Activated CD8-positive, alpha-beta memory T cell treated with anti-CD3 and anti-CD28 coated beads, Interleukin-2, amount 50 U/mL, for 4 hours (primary cell): ENCODE data around the gene RBBP6.
A peak's percentile ranks its signal among the peaks of the same experiment; 100 is the strongest.
"Not testable (repeated sequence)": the region's sequence is repeated elsewhere in the genome, so short reads cannot be mapped to it uniquely, and the experiment has no call there.

Experiments used
- DNase-seq: peaks from one replicate; pipeline ENCODE4 v3.0.0-alpha.2; 2020

RBBP6 gene

GRCh38 chr16:24539295-24539849 lies at the start of gene RBBP6:
Gene RBBP6 (plus strand): TSS chr16:24539566. CDS start chr16:24540627, 1,061 bp downstream.
- peak; percentile 92 for DNase-seq

GRCh38 chr16:24490866-24491265 lies 48.5 kb upstream of the RBBP6 start:
- DNase-seq, result no peak

GRCh38 chr16:24491731-24492130 lies 47.6 kb upstream of the RBBP6 start:
- DNase-seq, result no peak

GRCh38 chr16:24493821-24494220 lies 45.5 kb upstream of the RBBP6 start:
- DNase-seq, result no peak

- DNase-seq, result not testable (repeated sequence)
Measured at GRCh38 chr16:24495207-24495606, 44.2 kb upstream of the RBBP6 start.

- no peak for DNase-seq
Measured at GRCh38 chr16:24497440-24497839, 41.9 kb upstream of the RBBP6 start.

- no peak for DNase-seq
Measured at GRCh38 chr16:24499193-24499814, 40.1 kb upstream of the RBBP6 start.

GRCh38 chr16:24504472-24505345 lies 34.7 kb upstream of the RBBP6 start:
- DNase-seq, result peak; percentile 42

GRCh38 chr16:24505959-24506358 lies 33.4 kb upstream of the RBBP6 start:
- DNase-seq, result no peak

GRCh38 chr16:24507959-24508480 lies 31.3 kb upstream of the RBBP6 start:
- DNase-seq, result no peak

- no peak for DNase-seq
Measured at GRCh38 chr16:24508614-24509013, 30.8 kb upstream of the RBBP6 start.

GRCh38 chr16:24509536-24509935 lies 29.8 kb upstream of the RBBP6 start:
- no peak for DNase-seq

- no peak for DNase-seq
Measured at GRCh38 chr16:24511174-24511573, 28.2 kb upstream of the RBBP6 start.

- DNase-seq, result no peak
Measured at GRCh38 chr16:24511792-24512191, 27.6 kb upstream of the RBBP6 start.

GRCh38 chr16:24514096-24514495 lies 25.3 kb upstream of the RBBP6 start:
- no peak for DNase-seq

- DNase-seq, result no peak
Measured at GRCh38 chr16:24515186-24515585, 24.2 kb upstream of the RBBP6 start.

GRCh38 chr16:24516900-24517669 lies 22.3 kb upstream of the RBBP6 start:
- peak; percentile 74 for DNase-seq

- DNase-seq, result no peak
Measured at GRCh38 chr16:24518498-24518897, 20.9 kb upstream of the RBBP6 start.

GRCh38 chr16:24520983-24521382 lies 18.4 kb upstream of the RBBP6 start:
- DNase-seq, result no peak

GRCh38 chr16:24522751-24523150 lies 16.6 kb upstream of the RBBP6 start:
- no peak for DNase-seq

GRCh38 chr16:24523569-24523968 lies 15.8 kb upstream of the RBBP6 start:
- no peak for DNase-seq

GRCh38 chr16:24524855-24525677 lies 14.3 kb upstream of the RBBP6 start:
- no peak for DNase-seq
